ENCODE results near the gene TXNL4A.

- TF ChIP-seq, protein P1, sequence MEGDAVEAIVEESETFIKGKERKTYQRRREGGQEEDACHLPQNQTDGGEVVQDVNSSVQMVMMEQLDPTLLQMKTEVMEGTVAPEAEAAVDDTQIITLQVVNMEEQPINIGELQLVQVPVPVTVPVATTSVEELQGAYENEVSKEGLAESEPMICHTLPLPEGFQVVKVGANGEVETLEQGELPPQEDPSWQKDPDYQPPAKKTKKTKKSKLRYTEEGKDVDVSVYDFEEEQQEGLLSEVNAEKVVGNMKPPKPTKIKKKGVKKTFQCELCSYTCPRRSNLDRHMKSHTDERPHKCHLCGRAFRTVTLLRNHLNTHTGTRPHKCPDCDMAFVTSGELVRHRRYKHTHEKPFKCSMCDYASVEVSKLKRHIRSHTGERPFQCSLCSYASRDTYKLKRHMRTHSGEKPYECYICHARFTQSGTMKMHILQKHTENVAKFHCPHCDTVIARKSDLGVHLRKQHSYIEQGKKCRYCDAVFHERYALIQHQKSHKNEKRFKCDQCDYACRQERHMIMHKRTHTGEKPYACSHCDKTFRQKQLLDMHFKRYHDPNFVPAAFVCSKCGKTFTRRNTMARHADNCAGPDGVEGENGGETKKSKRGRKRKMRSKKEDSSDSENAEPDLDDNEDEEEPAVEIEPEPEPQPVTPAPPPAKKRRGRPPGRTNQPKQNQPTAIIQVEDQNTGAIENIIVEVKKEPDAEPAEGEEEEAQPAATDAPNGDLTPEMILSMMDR (conservative IDR thresholded peaks at IDR 0.05; ENCODE audit: low read depth, low read length) = no peak
- no peak for TF ChIP-seq EZH2 (IDR thresholded peaks at IDR 0.05; ENCODE audit: borderline replicate concordance, low read depth, low read length, poor library complexity, severe bottlenecking)
Measured at GRCh38 chr18:79950515-79951341, 37.6 kb downstream of the TXNL4A start.

Data from A673 (cell line).